Natural killer cell (primary cell): ENCODE measurements around the gene POPDC3. TPM values are rescaled to one million over a fixed set of nuclear protein-coding genes. Genes with fewer than 3 reads are reported as not detected.

ENCODE experiments used
- ATAC-seq, 3 donors: fragments of 150-1000 bp in 2 of 3; fragments of 200-7000 bp in 1 of 3; cut with Tn5 transposase; 1 replicate in 1 of 3; 2 replicates in 2 of 3; pipeline ENCODE4 v1.10.0; 2021; ENCODE audit warnings: mild to moderate bottlenecking in 2 of 3, moderate library complexity in 2 of 3
- DNase-seq, 2 donors: peaks; one replicate each; pipeline versions ENCODE4 v3.0.0 to v3.0.0-alpha.2; 2013 to 2021; ENCODE audit warnings: mixed read lengths in 1 of 2
- H3K27ac ChIP-seq: one replicate; pipeline ENCODE4 v1.5.1; 2013; ENCODE audit warnings: mild to moderate bottlenecking, low read length
- H3K27me3 ChIP-seq: one replicate; pipeline ENCODE4 v1.6.1; 2013; ENCODE audit warnings: low read length; ENCODE audit not compliant: control insufficient read depth, insufficient read depth
- H3K36me3 ChIP-seq: one replicate; pipeline ENCODE4 v1.6.1; 2013; ENCODE audit warnings: low read length; ENCODE audit not compliant: control insufficient read depth, insufficient read depth
- H3K4me1 ChIP-seq: one replicate; pipeline ENCODE4 v1.6.1; 2013; ENCODE audit warnings: low read length; ENCODE audit not compliant: control insufficient read depth, insufficient read depth
- H3K4me3 ChIP-seq: one replicate; pipeline ENCODE4 v1.5.1; 2013; ENCODE audit warnings: low read length
- H3K9me3 ChIP-seq: one replicate; pipeline ENCODE4 v1.6.1; 2013; ENCODE audit warnings: low read length; ENCODE audit not compliant: control insufficient read depth, insufficient read depth
- H3K27ac Mint-ChIP-seq, 2 donors: one replicate each; pipeline ENCODE4 v1.8.0; 2022; ENCODE audit warnings: mild to moderate bottlenecking in 2 of 2, mixed read lengths in 2 of 2, moderate library complexity in 1 of 2
- H3K27me3 Mint-ChIP-seq, 2 donors: one replicate each; pipeline ENCODE4 v1.8.0; 2022; ENCODE audit warnings: low read depth in 2 of 2, mixed read lengths in 2 of 2
- H3K36me3 Mint-ChIP-seq: one replicate; pipeline ENCODE4 v1.8.0; 2022; ENCODE audit warnings: mixed read lengths
- H3K4me1 Mint-ChIP-seq, 2 donors: one replicate each; pipeline ENCODE4 v1.8.0; 2022; ENCODE audit warnings: mixed read lengths in 2 of 2
- H3K4me3 Mint-ChIP-seq: one replicate; pipeline ENCODE4 v1.8.0; 2022; ENCODE audit warnings: mild to moderate bottlenecking, moderate library complexity, mixed read lengths
- H3K9me3 Mint-ChIP-seq, 2 donors: one replicate each; pipeline ENCODE4 v1.8.0; 2022; ENCODE audit warnings: mixed read lengths in 2 of 2
- WGBS: methylation state at CpG from one replicate; pipeline ENCODE4 v1.1.7; 2013; ENCODE audit warnings: missing lambda C conversion rate; ENCODE audit not compliant: insufficient coverage; 5-methylcytosine and 5-hydroxymethylcytosine counted together
- intact Hi-C: fragments of 100-400 bp; cut with micrococcal nuclease; formaldehyde crosslinking; loops from one replicate; pipeline ENCODE4 v1.14.2; 2022
- total RNA-seq, 4 donors: library from RNA; stranded (reverse); fragments of 120-200 nt in 1 of 4; gene quantifications; one replicate each; pipeline versions ENCODE4 v1.2.3 to v1.2.4, GENCODE V29; 2013 to 2022
- TF ChIP-seq, protein P1 (sequence below): fragments of 200-600 bp; IDR thresholded peaks from one replicate; pipeline ENCODE4 v1.8.0; 2022; ENCODE audit warnings: antibody characterized with exemption

The POPDC3 gene
- total RNA-seq, 3 donors from 2014 or later (not counting 1 experiment from before 2014, with no cell fraction given): not detected

DNA sequence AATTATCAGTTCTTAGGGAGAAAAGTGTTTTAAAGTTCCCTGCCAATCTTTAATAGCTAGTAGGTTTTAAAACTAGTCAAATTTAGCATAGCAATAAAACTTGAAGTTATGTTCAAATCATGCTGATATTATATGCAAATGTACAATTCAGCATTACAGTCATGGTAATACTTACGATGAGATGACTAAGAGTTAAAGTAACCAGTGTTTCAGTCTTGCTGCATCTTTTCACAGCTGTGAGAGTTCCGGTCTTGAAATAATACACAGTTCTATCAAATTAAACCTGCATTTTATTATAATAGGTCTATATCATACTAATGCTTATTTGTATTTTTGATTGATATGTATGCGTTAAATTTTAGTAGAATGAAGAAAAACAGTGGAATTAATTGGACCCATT, 26.1 kb downstream of the POPDC3 start:
- Histone ChIP-seq H3K9me3 (no peaks in the 10 kb centered on the region), H3K4me1 (no peaks in the 10 kb centered on the region), H3K36me3 (no peaks in the 10 kb centered on the region), H3K4me3 (no peak overlapping the region), H3K27me3 (no peaks in the 10 kb centered on the region), H3K27ac (no peak overlapping the region)
- ATAC-seq: no peak
- Mint-ChIP-seq H3K36me3 (no peaks in the 10 kb centered on the region), H3K4me3 (no peak overlapping the region), H3K9me3 (no peaks in the 10 kb centered on the region), H3K27ac (no peak overlapping the region), H3K27me3 (no peaks in the 10 kb centered on the region), H3K4me1 (no peaks in the 10 kb centered on the region)
- intact Hi-C loops: no loop called here
- TF ChIP-seq, protein P1, sequence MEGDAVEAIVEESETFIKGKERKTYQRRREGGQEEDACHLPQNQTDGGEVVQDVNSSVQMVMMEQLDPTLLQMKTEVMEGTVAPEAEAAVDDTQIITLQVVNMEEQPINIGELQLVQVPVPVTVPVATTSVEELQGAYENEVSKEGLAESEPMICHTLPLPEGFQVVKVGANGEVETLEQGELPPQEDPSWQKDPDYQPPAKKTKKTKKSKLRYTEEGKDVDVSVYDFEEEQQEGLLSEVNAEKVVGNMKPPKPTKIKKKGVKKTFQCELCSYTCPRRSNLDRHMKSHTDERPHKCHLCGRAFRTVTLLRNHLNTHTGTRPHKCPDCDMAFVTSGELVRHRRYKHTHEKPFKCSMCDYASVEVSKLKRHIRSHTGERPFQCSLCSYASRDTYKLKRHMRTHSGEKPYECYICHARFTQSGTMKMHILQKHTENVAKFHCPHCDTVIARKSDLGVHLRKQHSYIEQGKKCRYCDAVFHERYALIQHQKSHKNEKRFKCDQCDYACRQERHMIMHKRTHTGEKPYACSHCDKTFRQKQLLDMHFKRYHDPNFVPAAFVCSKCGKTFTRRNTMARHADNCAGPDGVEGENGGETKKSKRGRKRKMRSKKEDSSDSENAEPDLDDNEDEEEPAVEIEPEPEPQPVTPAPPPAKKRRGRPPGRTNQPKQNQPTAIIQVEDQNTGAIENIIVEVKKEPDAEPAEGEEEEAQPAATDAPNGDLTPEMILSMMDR: no peak
- DNase-seq: no peak
- WGBS: 78% methylated on average over 1 of the region's 3 CpGs

DNA sequence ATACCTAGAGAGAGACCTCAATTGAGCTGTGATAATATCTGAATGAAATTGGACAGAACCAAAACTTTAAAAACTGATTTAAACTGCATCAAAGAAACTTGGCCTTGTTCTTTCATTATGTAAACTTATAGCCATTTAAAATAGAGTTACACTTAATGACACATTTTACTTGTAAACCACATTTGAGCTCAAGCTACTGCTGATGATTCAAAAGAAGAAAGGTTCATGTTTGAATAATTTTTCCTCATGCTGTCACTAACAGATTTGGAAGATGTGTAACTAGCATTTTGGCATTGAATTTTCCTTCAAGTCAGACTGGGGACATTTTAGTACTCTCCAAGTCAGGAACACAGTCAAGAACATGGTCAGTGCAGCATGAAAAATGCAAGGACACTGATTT, 26.9 kb downstream of the POPDC3 start:
- no peaks in the 10 kb centered on the region for H3K9me3 Mint-ChIP-seq
- H3K4me3 ChIP-seq: no peak overlapping the region
- H3K36me3 ChIP-seq: no peaks in the 10 kb centered on the region
- H3K9me3 ChIP-seq: no peaks in the 10 kb centered on the region
- H3K27ac Mint-ChIP-seq: no peak overlapping the region
- H3K4me1 Mint-ChIP-seq: no peaks in the 10 kb centered on the region
- TF ChIP-seq, protein P1: no peak
- DNase-seq (no peak), ATAC-seq (no peak)
- H3K27me3 ChIP-seq: no peaks in the 10 kb centered on the region
- no peaks in the 10 kb centered on the region for H3K4me1 ChIP-seq
- no peaks in the 10 kb centered on the region for H3K36me3 Mint-ChIP-seq
- H3K27ac ChIP-seq: no peak overlapping the region
- H3K4me3 Mint-ChIP-seq: no peak overlapping the region
- H3K27me3 Mint-ChIP-seq: no peaks in the 10 kb centered on the region
- intact Hi-C loops: no loop called here

DNA sequence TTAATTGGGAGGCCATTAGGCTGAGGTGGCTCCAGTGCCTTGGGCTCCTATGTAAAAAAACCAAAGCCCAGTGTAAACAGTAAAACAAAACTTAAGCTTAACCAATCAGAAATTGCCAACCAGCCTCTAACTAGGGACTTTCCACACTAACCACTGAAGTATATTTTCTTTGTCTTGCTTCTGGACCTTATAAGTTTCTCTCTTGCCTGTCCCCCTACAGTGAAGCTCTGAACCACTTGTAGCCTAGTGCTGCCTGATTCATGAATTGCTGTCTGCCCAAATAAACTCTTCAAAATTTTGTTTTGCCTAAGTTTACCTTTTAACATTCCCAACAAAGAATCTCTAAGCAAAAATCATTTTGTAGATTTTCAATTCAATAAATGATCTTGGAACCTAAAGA, 28.2 kb downstream of the POPDC3 start:
- no peak for ATAC-seq
- no peaks in the 10 kb centered on the region for H3K36me3 Mint-ChIP-seq

DNA sequence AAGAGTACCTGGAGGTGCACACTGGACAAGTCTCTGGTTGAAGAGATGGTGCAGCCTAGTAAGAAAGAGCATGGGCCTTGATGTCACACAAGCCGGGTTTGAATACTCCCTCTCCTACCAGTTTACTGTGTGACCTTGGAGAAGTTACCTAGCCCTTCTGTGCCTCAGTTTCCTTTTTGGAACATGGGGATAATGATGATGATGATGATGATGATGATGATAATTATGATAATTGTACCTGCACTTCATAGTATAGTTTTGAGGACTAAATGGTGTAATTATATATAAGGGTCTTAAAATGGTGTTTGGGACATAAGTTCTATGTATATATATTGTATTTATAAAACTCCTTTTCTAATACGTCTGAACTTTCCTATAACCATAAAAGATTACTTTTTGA, 41.7 kb downstream of the POPDC3 start:
- H3K27me3 ChIP-seq: peaks cover 36% of the 10 kb centered on the region
- H3K9me3 ChIP-seq: no peaks in the 10 kb centered on the region
- Mint-ChIP-seq H3K27me3 (peaks cover 46 to 73% of the 10 kb centered on the region in 2 donors), H3K27ac (no peak overlapping the region), H3K4me1 (peaks cover 5% of the 10 kb centered on the region in 2 donors), H3K9me3 (no peaks in the 10 kb centered on the region), H3K36me3 (no peaks in the 10 kb centered on the region), H3K4me3 (peak overlapping the region; percentile 1)
- TF ChIP-seq, protein P1: no peak
- ATAC-seq (no peak), DNase-seq (no peak)
- intact Hi-C loops: no loop called here
- no peak overlapping the region for H3K27ac ChIP-seq
- no peaks in the 10 kb centered on the region for H3K36me3 ChIP-seq
- 100% methylated on average over 1 of the region's 2 CpGs for WGBS
- no peak overlapping the region for H3K4me3 ChIP-seq
- peaks cover 11% of the 10 kb centered on the region for H3K4me1 ChIP-seq

More for the DNA sequence above, 28.2 kb downstream of the POPDC3 start:
- H3K27me3 ChIP-seq: no peaks in the 10 kb centered on the region
- no peaks in the 10 kb centered on the region for H3K9me3 ChIP-seq
- H3K27ac ChIP-seq: no peak overlapping the region
- H3K4me1 ChIP-seq: no peaks in the 10 kb centered on the region
- Mint-ChIP-seq H3K4me1 (no peaks in the 10 kb centered on the region), H3K4me3 (no peak overlapping the region), H3K27ac (no peak overlapping the region), H3K9me3 (no peaks in the 10 kb centered on the region), H3K27me3 (no peaks in the 10 kb centered on the region)
- TF ChIP-seq, protein P1: no peak
- DNase-seq: no peak
- intact Hi-C loops: no loop called here
- H3K4me3 ChIP-seq: no peak overlapping the region
- H3K36me3 ChIP-seq: no peaks in the 10 kb centered on the region
